ENCODE results near the gene GNAZ.

GNAZ gene

GRCh38 chr22:23161029-23161428 lies 90.7 kb downstream of the GNAZ start:
- CTCF ChIA-PET, result interaction anchor here (9.5 kb wide), 1 partner anchor 15 kb away, joined by 87 read pairs; the partner anchor contains the start of gene BCR
- DNase-seq (ENCODE audit: low read depth, low spot score), result no peak
- TF ChIP-seq CTCF (IDR thresholded peaks at IDR 0.05; ENCODE audit: insufficient read depth, low read length, missing control alignments), result no peak
- POLR2A ChIA-PET, result no interaction called here
- H3K4me3 ChIP-seq (ENCODE audit: low read depth, low read length), result no peak overlapping the region

- CTCF ChIA-PET, result interaction anchor here (9.5 kb wide), 1 partner anchor 14 kb away, joined by 87 read pairs; the partner anchor contains the start of gene BCR
- no peak for TF ChIP-seq CTCF (IDR thresholded peaks at IDR 0.05; ENCODE audit: insufficient read depth, low read length, missing control alignments)
- no peak overlapping the region for H3K4me3 ChIP-seq (ENCODE audit: low read depth, low read length)
- DNase-seq (ENCODE audit: low read depth, low spot score), result no peak
- POLR2A ChIA-PET, result no interaction called here
Observed at GRCh38 chr22:23161574-23161973, 91.3 kb downstream of the GNAZ start.

GRCh38 chr22:23163665-23164064 lies 93.3 kb downstream of the GNAZ start:
- TF ChIP-seq CTCF (IDR thresholded peaks at IDR 0.05; ENCODE audit: insufficient read depth, low read length, missing control alignments), result no peak
- no peak overlapping the region for H3K4me3 ChIP-seq (ENCODE audit: low read depth, low read length)
- POLR2A ChIA-PET, result interaction anchor here (1.2 kb wide), 1 partner anchor 19 kb away, joined by 4 read pairs; the partner anchor contains the start of gene RAB36
- CTCF ChIA-PET, result interaction anchor here (1.0 to 9.5 kb wide), 7 partner anchors 9 to 126 kb away, joined by 3 to 87 read pairs (median 5); partner anchors contain the start of gene BCR
- no peak for DNase-seq (ENCODE audit: low read depth, low spot score)

- TF ChIP-seq CTCF (IDR thresholded peaks at IDR 0.05; ENCODE audit: insufficient read depth, low read length, missing control alignments), result no peak
- ChIA-PET CTCF (interaction anchor here (1.1 to 9.5 kb wide), 6 partner anchors 11 to 126 kb away, joined by 3 to 87 read pairs (median 6); partner anchors contain the start of gene BCR), POLR2A (interaction anchor here (1.2 kb wide), 1 partner anchor 19 kb away, joined by 4 read pairs; the partner anchor contains the start of gene RAB36)
- H3K4me3 ChIP-seq (ENCODE audit: low read depth, low read length), result no peak overlapping the region
- no peak for DNase-seq (ENCODE audit: low read depth, low spot score)
Observed at GRCh38 chr22:23164091-23164490, 93.8 kb downstream of the GNAZ start.

GRCh38 chr22:23166042-23166831 lies 95.9 kb downstream of the GNAZ start:
- DNase-seq (ENCODE audit: low read depth, low spot score), result no peak
- no peak for TF ChIP-seq CTCF (IDR thresholded peaks at IDR 0.05; ENCODE audit: insufficient read depth, low read length, missing control alignments)
- H3K4me3 ChIP-seq (ENCODE audit: low read depth, low read length), result no peak overlapping the region
- ChIA-PET POLR2A (no interaction called here), CTCF (interaction anchor here (9.5 to 27.6 kb wide), 2 partner anchors 10 to 120 kb away, joined by 87 to 953 read pairs; partner anchors contain the start of gene BCR)

Data from AG04449 (cell line).